AML-193 (cell line): ENCODE results near the gene NUF2.
"Not testable (repeated sequence)": the region's sequence is repeated elsewhere in the genome, so short reads cannot be mapped to it uniquely, and the experiment has no call there.

Experiments
- DNase-seq, 2 experiments: peaks; one replicate each; lab custom pipeline; 2025; lab: John Stamatoyannopoulos, UW

NUF2 gene

GRCh38 chr1:163321311-163322305 lies at the start of gene NUF2:
Gene NUF2 (plus strand): TSS chr1:163321954. CDS start chr1:163326052, 4,098 bp downstream.
- peak; percentile 90 to 91 for DNase-seq

DNA sequence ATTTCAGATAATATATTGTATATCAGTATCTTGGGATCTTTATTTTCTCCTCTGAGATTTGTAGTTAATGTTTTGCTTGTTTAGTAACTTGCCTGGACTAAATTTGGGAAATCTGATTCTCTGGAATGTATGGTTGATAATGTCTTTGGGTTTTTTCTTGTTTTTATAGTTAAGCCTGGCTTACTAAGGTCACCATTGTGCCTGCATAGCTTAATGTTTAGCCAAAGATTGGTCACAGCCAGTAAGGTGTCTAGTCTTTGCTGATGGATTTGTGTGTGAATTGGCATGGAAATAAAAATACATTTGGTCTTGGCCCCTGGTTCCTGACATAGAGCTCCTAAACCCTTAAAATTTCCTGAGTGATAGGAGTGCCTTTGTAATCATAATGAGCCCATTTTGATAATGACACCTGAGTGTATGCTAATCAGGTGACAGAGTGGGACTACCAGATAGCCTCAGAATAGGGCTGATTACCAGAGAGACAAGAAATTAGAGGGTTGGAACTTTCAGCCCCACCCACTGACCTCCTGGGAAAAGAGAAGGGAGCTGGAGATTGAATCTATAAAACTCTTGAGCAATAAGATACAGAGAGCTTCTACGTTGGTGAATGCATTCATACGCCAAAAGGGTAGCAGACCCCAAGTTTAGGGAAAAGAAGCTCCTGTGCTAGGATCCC lies 47.9 kb upstream of the NUF2 start:
- no peak for DNase-seq

DNA sequence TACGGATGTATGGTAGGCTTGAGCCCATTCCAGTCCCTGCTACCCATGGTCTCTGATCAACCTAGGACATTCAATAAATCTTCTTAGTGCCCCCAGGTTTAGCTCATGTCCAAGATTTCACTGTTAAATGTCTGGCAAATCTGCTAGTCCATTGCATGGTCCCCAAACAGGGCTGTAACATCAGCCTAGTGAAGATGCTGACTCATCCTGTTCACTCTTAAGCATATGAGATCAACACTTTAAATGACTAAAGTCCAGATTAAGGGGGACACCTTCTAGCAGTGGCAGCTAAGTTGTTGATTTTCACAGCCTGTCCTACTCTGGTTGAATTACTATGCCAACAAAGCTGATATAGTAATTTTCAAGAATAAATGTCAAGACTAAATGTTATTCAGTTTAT lies 46.5 kb upstream of the NUF2 start:
- DNase-seq: no peak

DNA sequence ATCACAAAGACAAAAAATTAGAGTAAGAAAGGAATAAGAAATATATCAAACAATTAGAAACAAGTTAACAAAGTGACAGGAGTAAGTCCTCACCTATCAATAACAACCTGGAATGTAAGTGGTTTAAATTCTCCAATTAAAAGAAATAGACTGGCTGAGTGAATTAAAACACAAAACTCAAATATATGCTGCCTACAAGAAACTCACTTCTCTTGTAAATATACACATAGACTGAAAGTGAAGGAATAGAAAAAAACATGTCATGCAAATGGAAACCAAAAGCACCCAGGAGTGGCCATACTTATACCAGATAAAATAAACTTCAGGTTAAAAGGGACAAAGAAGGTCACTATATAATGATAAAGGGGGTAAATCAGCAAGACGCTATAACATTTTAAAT lies 43.2 kb upstream of the NUF2 start:
- no peak for DNase-seq

DNA sequence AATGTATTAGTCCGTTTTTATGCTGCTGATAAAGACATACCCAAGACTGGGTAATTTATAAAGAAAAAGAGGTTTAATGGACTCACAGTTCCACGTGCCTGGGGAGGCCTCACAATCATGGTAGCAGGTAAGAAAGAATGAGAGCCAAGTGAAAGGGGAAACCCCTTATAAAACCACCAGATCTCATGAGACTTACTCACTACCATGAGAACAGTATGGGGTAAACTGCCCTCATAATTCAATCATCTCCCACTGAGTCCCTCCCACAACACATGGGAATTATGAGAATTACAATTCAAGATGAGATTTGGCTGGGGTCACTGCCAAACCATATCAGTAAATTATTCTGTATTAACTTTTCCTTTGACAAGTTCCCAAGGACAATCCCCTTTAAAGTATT lies 36.9 kb upstream of the NUF2 start:
- not testable (repeated sequence) for DNase-seq

DNA sequence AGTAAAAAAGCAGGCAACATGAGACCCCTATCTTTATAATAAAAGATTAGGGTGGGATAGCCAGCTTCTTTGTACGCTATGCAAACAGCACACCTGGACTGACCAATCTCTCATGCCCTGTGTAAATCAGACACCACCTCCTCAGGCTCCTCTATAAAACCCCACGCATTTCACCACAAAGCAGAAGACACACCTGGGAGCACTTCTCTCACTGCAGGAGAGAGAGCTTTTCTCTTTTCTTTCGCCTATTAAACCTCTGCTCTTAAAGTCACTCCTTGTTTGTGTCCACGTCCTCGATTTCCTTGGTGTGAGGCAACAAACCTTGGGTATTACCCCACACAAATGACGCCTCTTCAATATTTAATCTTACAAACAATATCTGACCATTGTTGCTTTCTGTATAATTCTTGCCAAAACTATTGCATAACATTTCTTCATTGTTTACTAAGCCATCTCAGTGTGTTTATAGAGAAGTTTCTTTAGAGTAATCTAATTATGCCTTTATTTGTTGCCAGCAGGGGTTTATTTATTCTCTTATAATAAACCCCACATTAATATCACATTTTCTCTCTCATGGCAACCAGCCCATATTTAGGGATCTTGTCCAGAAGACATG lies 31.6 kb upstream of the NUF2 start:
- no peak for DNase-seq

DNA sequence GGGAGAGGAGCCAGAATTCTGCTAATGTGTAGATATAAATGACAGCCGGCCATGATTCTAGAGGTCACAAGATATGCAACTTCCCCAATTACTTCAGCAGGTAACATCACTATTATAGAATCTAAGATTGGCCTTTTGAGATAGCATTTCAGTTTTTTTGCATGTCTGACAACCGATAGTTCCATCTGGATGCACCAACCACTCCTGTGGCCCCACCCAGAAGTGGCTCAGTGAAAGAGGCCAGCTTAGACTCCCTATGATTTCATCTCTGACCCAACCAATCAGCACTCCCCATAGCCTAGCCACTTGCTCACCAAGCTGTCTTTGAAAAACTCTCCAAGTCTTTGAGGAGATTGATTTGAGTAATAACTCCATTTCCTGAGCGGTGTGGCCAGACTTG lies 30.3 kb upstream of the NUF2 start:
- no peak for DNase-seq

DNA sequence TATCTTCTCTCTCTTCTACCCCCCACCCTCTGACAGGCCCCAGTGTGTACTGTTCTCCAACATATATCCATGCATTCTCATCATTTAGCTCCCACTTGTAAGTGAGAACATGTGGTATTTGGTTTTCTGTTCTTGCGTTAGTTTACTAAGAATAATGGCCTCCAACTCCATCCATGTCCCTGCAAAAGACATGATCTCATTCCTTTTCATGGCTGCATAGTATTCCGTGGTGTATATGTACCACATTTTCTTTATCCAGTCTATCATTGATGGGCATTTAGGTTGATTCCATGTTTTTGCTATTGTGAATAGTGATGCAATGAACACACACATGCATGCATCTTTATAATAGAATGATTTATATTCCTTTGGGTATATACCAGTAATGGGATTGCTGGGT lies 29.6 kb upstream of the NUF2 start:
- not testable (repeated sequence) for DNase-seq

- DNase-seq: not testable (repeated sequence)
Measured at GRCh38 chr1:163293497-163293896, 28.3 kb upstream of the NUF2 start.

- DNase-seq: no peak
Measured at GRCh38 chr1:163295949-163296348, 25.8 kb upstream of the NUF2 start.

DNA sequence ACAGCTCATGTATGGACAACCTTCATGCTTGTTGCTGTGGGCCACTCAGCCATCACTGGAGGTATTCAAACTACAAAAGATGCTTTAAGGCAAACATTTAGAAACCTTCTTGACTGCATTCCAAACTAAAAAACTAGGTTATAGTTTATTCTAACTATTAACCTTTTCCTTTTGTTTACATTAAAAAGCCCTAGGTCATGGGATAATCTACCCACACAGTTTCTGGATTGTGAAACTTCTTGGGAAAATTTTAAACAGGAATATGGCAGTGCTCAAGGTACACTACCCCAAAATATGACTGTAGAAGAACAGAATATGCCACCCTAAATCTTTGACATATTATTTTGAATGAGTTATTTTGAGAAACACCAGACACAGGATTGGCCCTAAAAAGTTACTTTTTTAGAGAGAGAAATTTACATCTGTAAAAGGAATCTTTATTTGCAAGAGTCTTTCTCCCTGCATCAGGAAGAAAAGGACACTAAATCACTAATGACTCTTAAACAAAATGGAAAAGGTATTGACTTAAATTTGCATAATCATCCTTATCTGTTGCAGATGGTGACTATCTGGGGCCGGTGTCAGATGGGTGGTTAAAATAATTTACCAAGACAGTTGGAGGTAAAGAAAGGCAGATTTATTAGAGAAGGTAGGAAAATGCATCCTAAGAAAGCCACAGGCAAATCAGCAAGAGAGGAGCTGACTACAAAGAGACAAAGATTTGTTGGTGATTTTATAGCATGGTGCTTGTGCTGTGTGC lies 25.1 kb upstream of the NUF2 start:
- no peak for DNase-seq

GRCh38 chr1:163298365-163298764 lies 23.4 kb upstream of the NUF2 start:
- DNase-seq: no peak

DNA sequence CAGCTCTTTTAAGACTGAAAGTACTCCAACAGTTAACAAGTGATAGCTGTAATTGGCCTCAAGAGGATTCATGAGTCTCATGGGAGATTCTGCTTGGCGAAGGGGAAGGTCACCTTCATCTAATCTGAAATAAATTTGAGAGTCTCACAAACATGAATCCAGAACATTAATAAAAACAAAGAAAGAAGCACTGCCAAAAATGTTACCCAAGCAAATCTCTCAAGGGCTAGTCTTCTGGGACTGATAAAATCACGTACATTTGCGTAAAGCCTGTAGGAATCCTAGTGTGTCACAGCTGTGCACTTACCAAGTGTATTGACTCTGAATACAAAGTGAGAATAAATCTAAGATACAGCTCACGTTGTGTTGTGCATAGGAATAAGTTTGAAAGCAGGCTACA lies 21.2 kb upstream of the NUF2 start:
- DNase-seq: no peak

DNA sequence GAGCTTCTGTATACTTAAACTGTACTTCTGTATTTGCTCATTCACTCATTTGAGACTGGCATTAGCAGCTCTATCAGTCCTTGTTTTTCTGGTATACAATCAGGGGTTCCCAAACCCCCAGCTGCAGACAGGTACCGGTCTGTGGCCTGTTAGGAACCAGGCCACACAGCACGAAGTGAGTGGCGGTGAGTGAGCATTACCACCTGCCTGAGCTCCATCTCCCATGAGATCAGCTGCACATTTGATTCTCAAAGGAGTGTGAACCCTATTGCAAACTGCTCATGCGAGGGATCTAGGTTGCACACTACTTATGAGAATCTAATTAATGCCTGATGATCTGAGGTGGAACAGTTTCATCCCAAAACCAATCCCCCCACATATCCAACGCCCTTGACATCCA lies 18.2 kb upstream of the NUF2 start:
- DNase-seq: no peak

DNA sequence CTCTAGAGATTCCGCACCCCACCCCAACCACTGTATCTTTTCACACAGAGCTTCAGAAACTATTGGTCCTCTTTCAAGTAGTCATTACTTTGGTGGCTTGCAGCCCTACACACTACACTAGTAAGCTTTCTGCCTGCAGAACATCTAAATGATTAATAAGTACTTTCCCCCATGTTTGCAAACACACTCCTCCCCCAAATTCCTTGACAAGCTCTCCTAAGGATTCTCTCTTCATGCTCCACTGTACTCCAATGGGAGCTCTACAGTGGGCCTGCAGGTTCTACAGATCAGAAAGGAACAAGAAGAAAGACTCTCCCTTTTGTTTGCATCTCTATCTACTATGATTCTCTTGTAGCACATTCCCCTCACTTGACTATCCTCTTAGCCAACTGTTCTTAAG lies 16.3 kb upstream of the NUF2 start:
- DNase-seq: no peak

DNA sequence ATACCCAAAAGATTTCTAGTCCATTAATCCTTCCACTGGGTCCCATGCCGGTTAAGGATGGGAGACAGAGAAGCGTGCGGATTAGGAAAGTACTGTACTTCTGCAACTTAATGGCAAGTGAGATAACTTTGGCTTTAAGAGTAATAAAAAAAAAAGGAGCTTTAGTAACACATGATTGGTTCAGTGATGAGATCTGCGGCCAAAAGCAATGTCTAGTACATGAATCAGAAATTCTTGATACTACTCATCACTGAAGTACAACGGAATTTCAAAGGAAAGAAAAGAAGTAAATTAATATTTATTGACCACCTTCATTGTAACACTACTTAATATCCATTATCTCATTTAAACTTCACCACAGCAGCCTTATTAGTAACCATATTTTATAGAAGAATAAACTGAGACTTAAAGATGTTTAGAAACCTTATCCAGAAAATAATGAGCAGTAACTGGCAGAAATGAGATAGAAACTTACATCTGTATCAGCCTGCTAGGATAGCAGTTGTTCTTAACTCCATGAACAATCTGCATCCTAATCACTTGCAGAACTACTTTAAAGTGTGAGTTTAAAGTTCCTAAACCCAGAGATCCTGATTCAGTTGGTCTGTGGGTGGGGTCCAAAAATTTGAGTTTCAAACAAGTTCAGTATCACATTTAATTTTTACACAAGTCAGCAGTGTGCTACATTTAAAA lies 14.1 kb upstream of the NUF2 start:
- DNase-seq: no peak

- DNase-seq: no peak
Measured at GRCh38 chr1:163308811-163309210, 12.9 kb upstream of the NUF2 start.

- DNase-seq: peak; percentile 46 to 52
Measured at GRCh38 chr1:163315773-163316374, 5.9 kb upstream of the NUF2 start.

DNA sequence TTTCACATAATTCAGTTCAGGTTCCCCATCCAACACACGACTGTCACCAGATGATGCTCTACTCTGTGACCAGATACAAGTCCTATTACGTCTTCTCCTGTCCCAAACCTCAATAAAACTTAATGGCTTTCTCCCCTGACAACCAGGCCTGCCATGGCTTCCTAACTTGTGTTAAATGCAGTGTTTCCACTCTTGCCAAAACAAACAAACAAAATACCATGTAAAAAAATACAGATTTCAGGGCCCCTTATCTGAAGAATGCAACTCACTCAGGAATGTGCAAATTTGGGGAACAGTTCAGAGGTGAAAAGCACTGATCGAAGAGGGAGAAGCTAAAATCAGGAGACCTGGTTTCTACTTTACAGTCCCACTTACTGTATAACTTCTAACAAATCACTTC lies 863 bp upstream of the NUF2 start:
- DNase-seq: peak in 1 of 2 experiments; percentile 11

DNA sequence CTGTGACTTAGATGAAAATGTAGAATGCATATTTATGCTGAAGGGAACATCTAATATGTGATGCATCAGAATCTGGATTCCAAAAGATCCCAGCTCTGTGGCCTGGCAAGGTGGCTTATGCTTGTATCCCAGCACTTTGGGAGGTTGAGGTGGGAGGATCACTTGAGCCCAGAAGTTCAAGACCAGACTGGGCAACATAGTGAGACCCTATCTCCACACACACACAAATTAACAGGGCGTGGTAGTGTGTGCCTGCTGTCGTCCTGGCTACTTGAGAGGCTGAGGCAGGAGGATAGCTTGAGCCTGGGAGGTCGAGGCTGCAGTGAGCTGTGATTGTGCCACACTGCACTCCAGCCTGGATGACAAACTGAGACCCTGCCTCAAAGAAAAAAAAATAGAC lies 1.6 kb downstream of the NUF2 start:
- not testable (repeated sequence) for DNase-seq

DNA sequence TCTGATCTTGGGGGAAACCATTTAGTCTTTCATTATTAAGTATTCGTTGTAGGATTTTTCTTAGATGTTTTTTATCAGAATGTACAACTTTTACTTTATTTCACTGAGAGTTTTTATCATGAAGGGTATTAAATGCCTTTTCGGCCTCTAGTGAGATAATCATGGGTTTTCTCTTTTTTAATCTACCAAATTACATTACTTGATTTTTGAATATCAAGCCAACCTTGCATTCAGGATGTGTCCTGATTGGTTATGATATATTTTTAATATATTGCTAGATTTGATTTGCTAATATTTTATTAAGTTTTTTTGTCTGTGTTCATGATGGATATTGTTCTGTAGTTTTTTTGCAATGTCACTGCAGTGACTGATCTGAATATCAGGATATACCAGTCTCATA lies 9.4 kb downstream of the NUF2 start:
- DNase-seq: no peak
